H1 (cell line): ENCODE measurements around the gene TXNDC11. TPM values are rescaled to one million over a fixed set of nuclear protein-coding genes. Genes with fewer than 3 reads are reported as not detected.

ENCODE experiments used
- CTBP2 ChIP-seq: IDR thresholded peaks from 2 replicates; pipeline ENCODE4 v1.7.0; 2011; ENCODE audit warnings: borderline replicate concordance, mild to moderate bottlenecking, moderate library complexity, mixed read lengths, low read length; ENCODE audit not compliant: insufficient read depth, insufficient read length
- EP300 ChIP-seq, 2 experiments: IDR thresholded peaks; 1 replicate in 1 of 2; 2 replicates in 1 of 2; pipeline ENCODE4 v1.6.1; 2011 to 2012; ENCODE audit warnings: low read depth in 2 of 2, low read length in 2 of 2, mild to moderate bottlenecking in 2 of 2, borderline replicate concordance in 1 of 2, inconsistent platforms in 1 of 2, moderate library complexity in 1 of 2
- EZH2 ChIP-seq: fragments of 200-600 bp; sonication (generic); IDR thresholded peaks from 2 replicates; pipeline ENCODE4 v1.7.1; 2012; ENCODE audit warnings: low read depth, mild to moderate bottlenecking, moderate library complexity, low read length, inconsistent platforms; ENCODE audit not compliant: severe bottlenecking
- MAFK ChIP-seq: IDR thresholded peaks from 2 replicates; pipeline ENCODE4 v1.6.1; 2012; ENCODE audit warnings: low read depth, mild to moderate bottlenecking, improper control_type of control experiment, low read length
- RFX5 ChIP-seq: IDR thresholded peaks from 2 replicates; pipeline ENCODE4 v1.6.1; 2011; ENCODE audit warnings: low read depth, low read length, improper control_type of control experiment, borderline replicate concordance
- SIN3A ChIP-seq, 2 experiments: IDR thresholded peaks in 1 of 2; conservative IDR thresholded peaks in 1 of 2; 2 replicates each; pipeline ENCODE4 v1.6.1; 2011 to 2012; ENCODE audit warnings: low read length in 2 of 2, improper control_type of control experiment in 1 of 2, low read depth in 1 of 2, mild to moderate bottlenecking in 1 of 2
- SIX5 ChIP-seq: IDR thresholded peaks from 2 replicates; pipeline ENCODE4 v1.6.1; 2011; ENCODE audit warnings: mild to moderate bottlenecking, low read depth, low read length
- SP2 ChIP-seq: IDR thresholded peaks from 2 replicates; pipeline ENCODE4 v1.6.1; 2012; ENCODE audit warnings: mild to moderate bottlenecking, low read length, inconsistent platforms
- TAF7 ChIP-seq: optimal IDR thresholded peaks from 2 replicates; pipeline ENCODE3; 2011; ENCODE audit warnings: low read depth, mild to moderate bottlenecking, inconsistent platforms, low read length, moderate library complexity, borderline replicate concordance
- polyA plus RNA-seq, 7 experiments: library from polyadenylated mRNA; depleted of rRNA in 3 of 7; stranded (reverse) in 5 of 7; unstranded in 2 of 7; fragments of >200 nt in 5 of 7; fragments of 200-250 nt in 2 of 7; gene quantifications; 1 replicate in 5 of 7; 2 replicates in 1 of 7; 4 replicates in 1 of 7; pipeline versions ENCODE4 v1.2.1 to v1.2.3, GENCODE V29; 2011 to 2013; ENCODE audit warnings: missing spikeins in 2 of 7, mixed read lengths in 2 of 7
- total RNA-seq: library from RNA; stranded (reverse); fragmentation: NEBNext Ultra II Directional; extraction: Animal tissue kit (Norgen Biotek cat#: 25700); gene quantifications from 2 replicates; pipeline ENCODE4 v1.2.1, GENCODE V29; 2021

The TXNDC11 gene
- total and polyA plus RNA-seq, 2 of the 8 experiments (the other 6 are each of a cell fraction or from before 2014, with no cell fraction given), result 13.5 to 13.8 TPM

- TF ChIP-seq SP2, result no peak
- no peak for TF ChIP-seq MAFK
- no peak for TF ChIP-seq SIN3A (conservative IDR thresholded peaks at IDR 0.05 in 1 of 2, IDR thresholded peaks at IDR 0.05 in 1 of 2; ENCODE audit: low read depth in 1 of 2, low read length in 2 of 2)
- TF ChIP-seq TAF7, result no peak
- no peak for TF ChIP-seq EP300 (IDR thresholded peaks at IDR 0.05; ENCODE audit: borderline replicate concordance in 1 of 2, low read depth in 2 of 2, low read length in 2 of 2)
- TF ChIP-seq SIX5, result no peak
- no peak for TF ChIP-seq CTBP2
- TF ChIP-seq EZH2, result no peak
- TF ChIP-seq RFX5, result no peak
Measured at GRCh38 chr16:11666103-11667055, 76.3 kb downstream of the TXNDC11 start (continued).
